ENCODE data around the gene RPS6KC1.

DNA sequence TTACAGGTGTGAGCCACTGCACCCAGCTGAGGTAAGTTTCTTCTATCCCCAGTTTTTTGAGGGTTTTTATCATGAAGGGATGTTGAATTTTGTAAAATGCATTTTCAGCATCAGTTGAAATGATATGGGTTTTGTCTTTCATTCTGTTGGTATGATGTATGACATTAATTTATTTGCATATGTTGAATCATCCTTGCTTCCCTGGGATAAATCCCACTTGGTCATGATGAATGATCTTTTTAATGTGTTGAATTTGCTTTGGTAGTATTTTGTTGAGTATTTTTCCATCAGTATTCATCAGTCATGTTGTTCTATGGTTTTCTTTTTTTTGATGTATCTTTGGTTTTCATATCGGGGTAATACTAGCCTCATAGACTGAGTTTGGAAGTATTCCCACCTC, 141.0 kb downstream of the RPS6KC1 start:
- no peak for TF ChIP-seq SP1 (IDR thresholded peaks at IDR 0.05)
- no peak for TF ChIP-seq BHLHE40 (IDR thresholded peaks at IDR 0.05; ENCODE audit: borderline replicate concordance)
- TF ChIP-seq FOXK2 (IDR thresholded peaks at IDR 0.05) = no peak

Data from HEK293T (cell line).